Tibial nerve (tissue), 4 donors: ENCODE data around the gene SRSF1. TPM values are rescaled to one million over a fixed set of nuclear protein-coding genes. Genes with fewer than 3 reads are reported as not detected.
A peak's percentile ranks its signal among the peaks of the same experiment; 100 is the strongest.

ENCODE experiments used
- DNase-seq, 2 donors: peaks; one replicate each; pipeline ENCODE4 v3.0.0-alpha.2; 2019; ENCODE audit warnings: low spot score in 2 of 2
- H3K27ac ChIP-seq, 4 donors: fragments of 200-600 bp; sonication (generic) in 3 of 4; one replicate each; pipeline ENCODE4 v1.5.1; 2017 to 2019; ENCODE audit warnings: mild to moderate bottlenecking in 1 of 4
- H3K27me3 ChIP-seq, 2 donors: fragments of 200-600 bp; sonication (generic) in 1 of 2; one replicate each; pipeline versions ENCODE4 v1.5.1 to v1.6.0; 2017 to 2019
- H3K36me3 ChIP-seq, 3 donors: fragments of 200-600 bp; sonication (generic); one replicate each; pipeline ENCODE4 v1.5.1; 2018 to 2019
- H3K4me1 ChIP-seq, 4 donors: fragments of 200-600 bp; sonication (generic) in 3 of 4; one replicate each; pipeline ENCODE4 v1.5.1; 2017 to 2019
- H3K4me3 ChIP-seq, 4 donors: fragments of 200-600 bp; sonication (generic) in 3 of 4; one replicate each; pipeline ENCODE4 v1.5.1; 2017 to 2019; ENCODE audit warnings: mild to moderate bottlenecking in 1 of 4, moderate library complexity in 1 of 4
- H3K9me3 ChIP-seq, 4 donors: fragments of 200-600 bp; sonication (generic) in 3 of 4; one replicate each; pipeline ENCODE4 v1.5.1; 2017 to 2019
- CTCF ChIP-seq, 5 experiments: fragments of 200-600 bp in 3 of 5; fragments of 450-650 bp in 2 of 5; sonication (generic) in 3 of 5; IDR thresholded peaks; one replicate each; pipeline ENCODE4 v1.5.1; 2016 to 2019; ENCODE audit warnings: antibody characterized with exemption in 5 of 5, mild to moderate bottlenecking in 3 of 5, moderate library complexity in 2 of 5
- EP300 ChIP-seq, 2 donors: sonication (generic); formaldehyde crosslinking; IDR thresholded peaks; one replicate each; pipeline ENCODE4 v1.6.1; 2017; ENCODE audit warnings: antibody characterized with exemption in 2 of 2, mild to moderate bottlenecking in 1 of 2
- POLR2A ChIP-seq, 2 donors: fragments of 450-650 bp; IDR thresholded peaks; one replicate each; pipeline ENCODE4 v1.6.1; 2017; ENCODE audit warnings: antibody characterized with exemption in 2 of 2, mild to moderate bottlenecking in 2 of 2, moderate library complexity in 2 of 2
- WGBS, 2 donors: methylation state at CpG; one replicate each; pipeline ENCODE4 v1.1.5; 2018; 5-methylcytosine and 5-hydroxymethylcytosine counted together
- total RNA-seq, 4 donors: library from RNA; depleted of rRNA; stranded (reverse); fragments of >200 nt; gene quantifications; one replicate each; pipeline ENCODE4 v1.1.0, GENCODE V29; 2016

SRSF1 gene
- total RNA-seq, 4 donors from 2014 or later: 92.4 to 173 (median 143) TPM

- H3K27me3 ChIP-seq: no peaks in the 10 kb centered on the region
- H3K36me3 ChIP-seq: peaks cover 0 to 50% (median 15%) of the 10 kb centered on the region in 3 donors
- no peaks in the 10 kb centered on the region for H3K9me3 ChIP-seq
- no peak overlapping the region for H3K4me3 ChIP-seq
- no peak for DNase-seq
- TF ChIP-seq POLR2A (IDR thresholded peaks at IDR 0.05) (no peak), CTCF (IDR thresholded peaks at IDR 0.05) (no peak)
- H3K27ac ChIP-seq: no peak overlapping the region
- peaks cover 0 to 43% (median 9%) of the 10 kb centered on the region in 4 donors for H3K4me1 ChIP-seq
These were observed 8.0 kb downstream of the SRSF1 start for GRCh38 chr17:57999010-57999495.

GRCh38 chr17:57997085-57997809 is 9.8 kb downstream of the SRSF1 start:
- peaks cover 0 to 32% (median under 1%) of the 10 kb centered on the region in 3 donors for H3K36me3 ChIP-seq
- 92% methylated on average over 3 of the region's 3 CpGs for WGBS, 2 donors
- no peak for DNase-seq
- no peak overlapping the region for H3K27ac ChIP-seq
- no peaks in the 10 kb centered on the region for H3K9me3 ChIP-seq
- H3K4me3 ChIP-seq: no peak overlapping the region
- no peak for TF ChIP-seq EP300 (IDR thresholded peaks at IDR 0.05)
- no peak for TF ChIP-seq POLR2A (IDR thresholded peaks at IDR 0.05)
- no peak for TF ChIP-seq CTCF (IDR thresholded peaks at IDR 0.05)
- no peaks in the 10 kb centered on the region for H3K27me3 ChIP-seq
- peaks cover 0 to 42% (median 17%) of the 10 kb centered on the region in 4 donors for H3K4me1 ChIP-seq

GRCh38 chr17:57995076-57995956 is 11.7 kb downstream of the SRSF1 start:
- 30 to 35% methylated on average over 4 of the region's 4 CpGs for WGBS, 2 donors
- peak in 1 of 2 donors; percentile 61 for DNase-seq
- peak in 1 of 2 donors; percentile 19 for TF ChIP-seq EP300 (IDR thresholded peaks at IDR 0.05)
- TF ChIP-seq POLR2A (IDR thresholded peaks at IDR 0.05): no peak
- peak; percentile 54 to 82 (median 58) for TF ChIP-seq CTCF (IDR thresholded peaks at IDR 0.05)
- Histone ChIP-seq H3K4me3 (no peak overlapping the region), H3K27me3 (no peaks in the 10 kb centered on the region), H3K9me3 (no peaks in the 10 kb centered on the region), H3K4me1 (peaks cover 0 to 41% (median 17%) of the 10 kb centered on the region in 4 donors), H3K27ac (peak overlapping the region; percentile 23 to 73 (median 64)), H3K36me3 (peaks cover 0 to 23% (median 0%) of the 10 kb centered on the region in 3 donors)

GRCh38 chr17:57994436-57994835 is 12.6 kb downstream of the SRSF1 start:
- Histone ChIP-seq H3K36me3 (peaks cover 0 to 19% (median 0%) of the 10 kb centered on the region in 3 donors), H3K4me1 (peaks cover 0 to 45% (median 17%) of the 10 kb centered on the region in 4 donors), H3K27me3 (no peaks in the 10 kb centered on the region), H3K27ac (peak overlapping the region in 3 of 4 donors; percentile 57 to 73 (median 72)), H3K9me3 (no peaks in the 10 kb centered on the region), H3K4me3 (no peak overlapping the region)
- WGBS, 2 donors: 14 to 23% methylated on average over 2 of the region's 2 CpGs
- no peak for DNase-seq
- no peak for TF ChIP-seq POLR2A (IDR thresholded peaks at IDR 0.05)
- TF ChIP-seq EP300 (IDR thresholded peaks at IDR 0.05): no peak
- no peak for TF ChIP-seq CTCF (IDR thresholded peaks at IDR 0.05)
